Heart right ventricle (tissue), 16 donors: ENCODE measurements around the gene TIGD4. TPM values are rescaled to one million over a fixed set of nuclear protein-coding genes. Genes with fewer than 3 reads are reported as not detected.
A peak's percentile ranks its signal among the peaks of the same experiment; 100 is the strongest.

ENCODE experiments used
- ATAC-seq, 8 donors: fragments of 200-7000 bp; cut with Tn5 transposase; one replicate each; pipeline ENCODE4 v1.9.1; 2020; ENCODE audit warnings: mild to moderate bottlenecking in 8 of 8, moderate library complexity in 8 of 8, moderate number of reproducible peaks in 1 of 8
- DNase-seq, 2 donors: peaks; one replicate each; pipeline ENCODE4 v3.0.0-alpha.2; 2020
- H3K27ac ChIP-seq, 10 donors: fragments of 200-600 bp; sonication (generic) in 2 of 10; one replicate each; pipeline versions ENCODE4 v1.5.0 to v1.8.0; 2020 to 2022; ENCODE audit warnings: mild to moderate bottlenecking in 3 of 10
- H3K27me3 ChIP-seq, 7 donors: fragments of 200-600 bp; one replicate each; pipeline ENCODE4 v1.8.0; 2021 to 2022; ENCODE audit warnings: mild to moderate bottlenecking in 2 of 7
- H3K36me3 ChIP-seq, 9 donors: fragments of 200-600 bp; sonication (generic) in 1 of 9; one replicate each; pipeline versions ENCODE4 v1.5.0 to v1.8.0; 2020 to 2022; ENCODE audit warnings: mild to moderate bottlenecking in 2 of 9
- H3K4me1 ChIP-seq, 9 donors: fragments of 200-600 bp; sonication (generic) in 1 of 9; one replicate each; pipeline versions ENCODE4 v1.5.0 to v1.8.0; 2020 to 2022; ENCODE audit warnings: mild to moderate bottlenecking in 4 of 9
- H3K4me3 ChIP-seq, 10 donors: fragments of 200-600 bp; sonication (generic) in 2 of 10; one replicate each; pipeline versions ENCODE4 v1.5.0 to v1.8.0; 2020 to 2022; ENCODE audit warnings: mild to moderate bottlenecking in 7 of 10, moderate library complexity in 2 of 10
- H3K9me3 ChIP-seq, 11 donors: fragments of 200-600 bp in 10 of 11; sonication (generic) in 2 of 11; one replicate each; pipeline versions ENCODE4 v1.5.0 to v1.8.0; 2013 to 2022; ENCODE audit warnings: mild to moderate bottlenecking in 2 of 11, control low read depth in 1 of 11, moderate library complexity in 1 of 11
- CTCF ChIP-seq, 9 donors: fragments of 200-600 bp; sonication (generic) in 2 of 9; IDR thresholded peaks; one replicate each; pipeline versions ENCODE4 v1.5.0 to v1.8.0; 2021 to 2022; ENCODE audit warnings: antibody characterized with exemption in 9 of 9, mild to moderate bottlenecking in 5 of 9, moderate library complexity in 1 of 9
- WGBS, 2 donors: extraction: QIAGEN DNeasy Blood & Tissue Kit; methylation state at CpG; one replicate each; pipeline ENCODE4 v1.1.7; 2013; ENCODE audit warnings: inconsistent platforms in 1 of 2; 5-methylcytosine and 5-hydroxymethylcytosine counted together
- intact Hi-C, 10 donors: fragments of 100-400 bp; cut with DNase I; formaldehyde crosslinking; loops; one replicate each; pipeline versions ENCODE4 v1.11.1 to v1.14.2; 2022
- polyA plus RNA-seq, 2 donors: library from polyadenylated mRNA; stranded (reverse); fragments of 200-250 nt; gene quantifications; one replicate each; pipeline ENCODE4 v1.2.3, GENCODE V29; 2013
- total RNA-seq, 10 donors: library from RNA; stranded (reverse); fragmentation: NEBNext Ultra II Directional in 3 of 10; extraction: Animal tissue kit (Norgen Biotek cat#: 25700) in 3 of 10; gene quantifications; one replicate each; pipeline versions ENCODE4 v1.2.1 to v1.2.4, GENCODE V29; 2021 to 2023
- donor health status: Arrhythmogenic right ventricular cardiomyopathy.
- donor health status: ischemic (EF 13 %, LVEDD 7.1; RV severe dilation, severe dysfunction).
- donor health status: healthy with polysubstance abuse.
- donor health status: DM: no; HTN: yes; CAD: no.
- donor health status: DM: no; HTN: no; CAD: no.
- donor health status: ischemic (EF 25% LVEDD 6.9; RV normal size, moderate dysfunction).
- donor health status: ischemic (EF 25% LVEDD 5.7; RV mildly dilated, moderate dysfunction).
- donor health status: healthy.
- donor health status: DM: yes; HTN: yes; CAD: no.
- donor health status: Ischemic cardiomyopathy.
- donor health status: ischemic (EF 35%, LVEDD 5.7; RV mildly dilated, moderate dysfunction).
- donor health status: nonischemic (EF 11% LVEDD 7.7; RV severe dilation, severe dysfunction).
- donor health status: DM: yes; HTN: yes; CAD: no.
- donor health status: PGD.
- donor health status: ischemic (EF 29% LVEDD 5.4; RV normal size, mild dysfunction).
- donor health status: nonischemic (EF 23%, LVEDD 6.1; RV moderate dilation, normal function).

The TIGD4 gene
- total and polyA plus RNA-seq, 12 donors, result 0.12 to 0.44 (median 0.19) TPM

GRCh38 chr4:152780267-152780778 is 793 bp upstream of the TIGD4 start:
- TF ChIP-seq CTCF (IDR thresholded peaks at IDR 0.05), result no peak
- DNase-seq (peak in 1 of 2 donors; percentile 11), ATAC-seq (peak in 7 of 8 donors; percentile 10 to 56 (median 18))
- Histone ChIP-seq H3K4me3 (peak overlapping the region; percentile 51 to 95 (median 78)), H3K27me3 (no peaks in the 10 kb centered on the region), H3K4me1 (peaks cover 0 to 51% (median 28%) of the 10 kb centered on the region in 9 donors), H3K36me3 (peaks cover 0 to 11% (median 0%) of the 10 kb centered on the region in 9 donors), H3K27ac (peak overlapping the region; percentile 42 to 95 (median 88)), H3K9me3 (no peaks in the 10 kb centered on the region)
- intact Hi-C loops, result loop anchor here in 1 of 10 donors (10.0 kb wide), 1 partner anchor 474 kb away; no protein-coding TSS in a partner anchor
- WGBS, 2 donors, result 1% methylated on average over 14 of the region's 14 CpGs

GRCh38 chr4:152778656-152779512 is 646 bp downstream of the TIGD4 start:
- H3K4me3 ChIP-seq, result peak overlapping the region; percentile 51 to 95 (median 78)
- no peak for TF ChIP-seq CTCF (IDR thresholded peaks at IDR 0.05)
- intact Hi-C loops, result loop anchor here in 3 of 10 donors (1.0 to 10.0 kb wide), 3 partner anchors 243 to 306 kb away; partner anchors contain the start of gene FBXW7 (in 2 of the 3)
- peak overlapping the region; percentile 42 to 95 (median 88) for H3K27ac ChIP-seq
- no peaks in the 10 kb centered on the region for H3K27me3 ChIP-seq
- ATAC-seq (peak in 6 of 8 donors; percentile 2 to 46 (median 32)), DNase-seq (peak; percentile 9 to 19)
- peaks cover 0 to 38% (median 23%) of the 10 kb centered on the region in 9 donors for H3K4me1 ChIP-seq
- H3K9me3 ChIP-seq, result no peaks in the 10 kb centered on the region
- 1 to 2% methylated on average over 30 of the region's 30 CpGs for WGBS, 2 donors
- H3K36me3 ChIP-seq, result peaks cover 0 to 7% (median 0%) of the 10 kb centered on the region in 9 donors

- no peak overlapping the region for H3K4me3 ChIP-seq
- 86 to 100% methylated on average over 1 of the region's 1 CpG for WGBS, 2 donors
- no peaks in the 10 kb centered on the region for H3K36me3 ChIP-seq
- no peak overlapping the region for H3K27ac ChIP-seq
- no peak for DNase-seq
- intact Hi-C loops, result loop anchor here in 2 of 10 donors (10.0 kb wide), 2 partner anchors 243 to 307 kb away; partner anchors contain the start of gene FBXW7 (in 1 of the 2)
- no peaks in the 10 kb centered on the region for H3K9me3 ChIP-seq
- ATAC-seq, result no peak
- H3K4me1 ChIP-seq, result peaks cover 0 to 32% (median 22%) of the 10 kb centered on the region in 9 donors
- H3K27me3 ChIP-seq, result no peaks in the 10 kb centered on the region
- no peak for TF ChIP-seq CTCF (IDR thresholded peaks at IDR 0.05)
These were observed 2.0 kb downstream of the TIGD4 start for GRCh38 chr4:152777488-152777887.

GRCh38 chr4:152776352-152776751 is 3.2 kb downstream of the TIGD4 start:
- DNase-seq, result no peak
- no peak for ATAC-seq
- no peak overlapping the region for H3K27ac ChIP-seq
- H3K27me3 ChIP-seq, result no peaks in the 10 kb centered on the region
- H3K4me3 ChIP-seq, result no peak overlapping the region
- H3K4me1 ChIP-seq, result peaks cover 0 to 20% (median 15%) of the 10 kb centered on the region in 9 donors
- no peak for TF ChIP-seq CTCF (IDR thresholded peaks at IDR 0.05)
- intact Hi-C loops, result loop anchor here in 2 of 10 donors (10.0 kb wide), 2 partner anchors 242 to 308 kb away; partner anchors contain the start of gene FBXW7 (in 1 of the 2)
- H3K9me3 ChIP-seq, result no peaks in the 10 kb centered on the region
- H3K36me3 ChIP-seq, result no peaks in the 10 kb centered on the region
